ENCODE measurements around the gene THRA.
A peak's percentile ranks its signal among the peaks of the same experiment; 100 is the strongest.

DNA sequence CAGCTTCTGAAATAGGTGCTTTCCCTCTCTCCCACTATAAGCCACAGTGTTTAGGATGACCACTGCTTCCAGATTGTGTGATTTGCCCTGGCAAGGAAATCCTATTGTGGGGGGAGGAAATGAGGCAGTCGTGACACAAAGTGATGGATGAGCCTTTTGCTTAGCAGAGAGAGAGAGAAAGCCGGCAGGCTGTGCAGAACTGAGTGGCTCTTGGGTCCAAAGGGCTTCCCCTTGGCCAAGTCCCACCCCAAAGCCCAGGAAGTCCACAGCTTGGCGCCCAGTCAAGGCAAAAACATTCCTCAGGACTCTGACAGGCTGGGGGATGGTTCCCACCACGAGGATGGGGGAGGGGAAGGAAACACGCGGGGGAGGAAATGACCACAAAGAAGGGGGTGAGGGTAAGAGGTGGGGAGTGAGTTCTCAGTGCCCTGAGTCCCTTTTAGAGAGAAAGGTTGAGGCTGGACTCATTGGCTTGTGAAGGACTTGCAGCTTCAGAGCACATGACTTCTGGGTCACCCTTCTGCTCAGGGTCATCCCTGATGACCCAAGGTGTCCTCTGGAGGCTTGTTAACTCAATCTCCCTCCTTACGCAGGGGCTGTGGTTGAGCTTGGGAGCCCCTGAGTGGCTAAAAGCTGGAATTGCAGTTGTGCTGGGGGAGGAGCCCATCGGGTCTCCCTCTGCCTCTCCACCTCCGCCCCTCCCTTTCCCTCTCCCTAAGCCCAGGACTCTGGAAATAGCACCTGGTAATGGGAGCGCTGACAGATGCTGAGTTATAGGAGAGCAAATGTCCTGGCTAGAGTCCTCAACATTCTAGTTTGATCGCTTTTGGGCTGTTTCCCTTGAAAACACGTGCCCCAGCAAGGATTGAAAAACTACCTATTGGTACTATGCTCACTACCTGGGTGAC lies 48.7 kb downstream of the THRA start:
- TF ChIP-seq, protein P1, sequence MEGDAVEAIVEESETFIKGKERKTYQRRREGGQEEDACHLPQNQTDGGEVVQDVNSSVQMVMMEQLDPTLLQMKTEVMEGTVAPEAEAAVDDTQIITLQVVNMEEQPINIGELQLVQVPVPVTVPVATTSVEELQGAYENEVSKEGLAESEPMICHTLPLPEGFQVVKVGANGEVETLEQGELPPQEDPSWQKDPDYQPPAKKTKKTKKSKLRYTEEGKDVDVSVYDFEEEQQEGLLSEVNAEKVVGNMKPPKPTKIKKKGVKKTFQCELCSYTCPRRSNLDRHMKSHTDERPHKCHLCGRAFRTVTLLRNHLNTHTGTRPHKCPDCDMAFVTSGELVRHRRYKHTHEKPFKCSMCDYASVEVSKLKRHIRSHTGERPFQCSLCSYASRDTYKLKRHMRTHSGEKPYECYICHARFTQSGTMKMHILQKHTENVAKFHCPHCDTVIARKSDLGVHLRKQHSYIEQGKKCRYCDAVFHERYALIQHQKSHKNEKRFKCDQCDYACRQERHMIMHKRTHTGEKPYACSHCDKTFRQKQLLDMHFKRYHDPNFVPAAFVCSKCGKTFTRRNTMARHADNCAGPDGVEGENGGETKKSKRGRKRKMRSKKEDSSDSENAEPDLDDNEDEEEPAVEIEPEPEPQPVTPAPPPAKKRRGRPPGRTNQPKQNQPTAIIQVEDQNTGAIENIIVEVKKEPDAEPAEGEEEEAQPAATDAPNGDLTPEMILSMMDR (IDR thresholded peaks at IDR 0.05; ENCODE audit: low read depth, low read length, poor library complexity, severe bottlenecking): peak; percentile 77
- TF ChIP-seq EZH2phosphoT487 (IDR thresholded peaks at IDR 0.05; ENCODE audit: borderline replicate concordance, low read length): no peak

All from DOHH2 (cell line).